ENCODE data around the gene ARL16. TPM values are rescaled to one million over a fixed set of nuclear protein-coding genes. Genes with fewer than 3 reads are reported as not detected.

Gene ARL16
- total and polyA plus RNA-seq, 2 of the 8 experiments (the other 6 are each of a cell fraction or from before 2014, with no cell fraction given), result 37.0 to 60.8 TPM

GRCh38 chr17:81644976-81645952 is 38.3 kb downstream of the ARL16 start (continued):
- no peak for TF ChIP-seq CHD7 (IDR thresholded peaks at IDR 0.05; ENCODE audit: insufficient replicate concordance, low read length)
- no peak for TF ChIP-seq POLR2A (IDR thresholded peaks at IDR 0.05; ENCODE audit: control extremely low read depth in 1 of 2, low read depth in 2 of 2, low read length in 2 of 2)
- TF ChIP-seq HDAC2 (IDR thresholded peaks at IDR 0.05; ENCODE audit: borderline replicate concordance in 1 of 2, low read depth in 2 of 2, low read length in 2 of 2), result no peak
- TF ChIP-seq SIN3A (conservative IDR thresholded peaks at IDR 0.05 in 1 of 2, IDR thresholded peaks at IDR 0.05 in 1 of 2; ENCODE audit: low read depth in 1 of 2, low read length in 2 of 2), result no peak
- no peak for TF ChIP-seq SIRT6 (IDR thresholded peaks at IDR 0.05; ENCODE audit: low read length)
- TF ChIP-seq KDM4A (IDR thresholded peaks at IDR 0.05; ENCODE audit: low read depth, low read length, severe bottlenecking), result no peak
